Lung (tissue), 12 donors: ENCODE results near the gene TAB3. TPM values are rescaled to one million over a fixed set of nuclear protein-coding genes. Genes with fewer than 3 reads are reported as not detected.

Experiments
- ATAC-seq: fragments of 200-7000 bp; cut with Tn5 transposase; one replicate; pipeline ENCODE4 v1.9.1; 2020; ENCODE audit warnings: moderate number of reproducible peaks; ENCODE audit not compliant: insufficient read depth, low FRiP score
- DNase-seq, 3 donors: peaks; one replicate each; pipeline ENCODE4 v3.0.0-alpha.2; 2013 to 2017
- H3K27ac ChIP-seq, 2 donors: one replicate each; pipeline ENCODE4 v1.5.1; 2013; ENCODE audit warnings: mild to moderate bottlenecking in 2 of 2, moderate library complexity in 2 of 2, control low read depth in 1 of 2, inconsistent platforms in 1 of 2, low read depth in 1 of 2, low read length in 1 of 2
- H3K27me3 ChIP-seq, 3 donors: one replicate each; pipeline ENCODE4 v1.5.1; 2013; ENCODE audit warnings: low read length in 2 of 3; ENCODE audit not compliant: control insufficient read depth in 3 of 3, insufficient read depth in 3 of 3
- H3K36me3 ChIP-seq, 4 donors: one replicate each; pipeline ENCODE4 v1.5.1; 2013; ENCODE audit warnings: low read length in 4 of 4, mild to moderate bottlenecking in 1 of 4, moderate library complexity in 1 of 4; ENCODE audit not compliant: control insufficient read depth in 4 of 4, insufficient read depth in 4 of 4
- H3K4me1 ChIP-seq, 5 donors: one replicate each; pipeline ENCODE4 v1.5.1; 2013; ENCODE audit warnings: low read length in 5 of 5, mild to moderate bottlenecking in 2 of 5, moderate library complexity in 1 of 5; ENCODE audit not compliant: control insufficient read depth in 5 of 5, insufficient read depth in 5 of 5
- H3K4me3 ChIP-seq: one replicate; pipeline ENCODE4 v1.5.1; 2013; ENCODE audit warnings: mild to moderate bottlenecking, control low read depth, moderate library complexity
- H3K9ac ChIP-seq, 2 donors: one replicate each; pipeline ENCODE4 v1.5.1; 2013; ENCODE audit warnings: low read length in 2 of 2, control low read depth in 1 of 2; ENCODE audit not compliant: insufficient read depth in 1 of 2
- H3K9me3 ChIP-seq, 4 donors: one replicate each; pipeline ENCODE4 v1.5.1; 2013; ENCODE audit warnings: low read length in 3 of 4, mild to moderate bottlenecking in 1 of 4, moderate library complexity in 1 of 4; ENCODE audit not compliant: control insufficient read depth in 4 of 4, insufficient read depth in 3 of 4
- WGBS, 2 donors: extraction: QIAGEN DNeasy Blood & Tissue Kit; methylation state at CpG; one replicate each; pipeline ENCODE4 v1.1.7; 2013; 5-methylcytosine and 5-hydroxymethylcytosine counted together
- polyA plus RNA-seq, 2 donors: library from polyadenylated mRNA; stranded (reverse); fragments of 200-250 nt; gene quantifications; one replicate each; pipeline ENCODE4 v1.2.1, GENCODE V29; 2013
- total RNA-seq, 2 donors: library from RNA; depleted of rRNA in 1 of 2; stranded (reverse); fragments of >200 nt in 1 of 2; gene quantifications; one replicate each; pipeline ENCODE4 v1.2.1, GENCODE V29; 2014 to 2021
- TF ChIP-seq, protein P1 (sequence below): IDR thresholded peaks from 2 replicates; pipeline ENCODE4 v1.5.1; 2012; ENCODE audit warnings: mild to moderate bottlenecking; ENCODE audit errors: control extremely low read depth, extremely low read depth
- donor health status: control.
- donor health status: control.
- donor health status: Bipolar disorder and iron deficiency.
- donor health status: healthy.
- donor health status: DM: yes; HTN: yes; CAD: no.

Gene TAB3
- total and polyA plus RNA-seq, 4 donors, result 7.6 to 24.8 (median 13.8) TPM

DNA sequence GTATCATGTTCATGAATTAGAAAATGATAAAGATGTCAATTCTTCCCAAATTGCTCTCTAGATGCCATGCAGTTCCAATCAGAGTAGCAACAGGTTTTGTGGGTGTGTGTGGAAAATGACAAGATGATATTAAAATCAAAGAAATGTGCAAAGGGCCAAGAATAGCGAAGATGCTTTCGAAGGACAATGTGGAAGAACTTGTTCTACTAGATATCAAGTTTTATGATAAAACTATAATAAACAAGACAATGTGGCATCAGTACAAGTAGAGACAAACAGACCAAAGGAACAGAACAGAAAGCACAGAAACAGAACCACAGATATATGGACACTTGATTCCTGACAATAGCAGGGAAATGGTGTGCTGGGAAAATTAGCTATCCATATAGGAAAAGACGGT, 9.0 kb downstream of the TAB3 start:
- H3K27me3 ChIP-seq, result peaks cover 0 to 4% (median 2%) of the 10 kb centered on the region in 3 donors
- ATAC-seq, result no peak
- H3K27ac ChIP-seq, result no peak overlapping the region
- no peaks in the 10 kb centered on the region for H3K36me3 ChIP-seq
- DNase-seq, result no peak
- TF ChIP-seq, protein P1, sequence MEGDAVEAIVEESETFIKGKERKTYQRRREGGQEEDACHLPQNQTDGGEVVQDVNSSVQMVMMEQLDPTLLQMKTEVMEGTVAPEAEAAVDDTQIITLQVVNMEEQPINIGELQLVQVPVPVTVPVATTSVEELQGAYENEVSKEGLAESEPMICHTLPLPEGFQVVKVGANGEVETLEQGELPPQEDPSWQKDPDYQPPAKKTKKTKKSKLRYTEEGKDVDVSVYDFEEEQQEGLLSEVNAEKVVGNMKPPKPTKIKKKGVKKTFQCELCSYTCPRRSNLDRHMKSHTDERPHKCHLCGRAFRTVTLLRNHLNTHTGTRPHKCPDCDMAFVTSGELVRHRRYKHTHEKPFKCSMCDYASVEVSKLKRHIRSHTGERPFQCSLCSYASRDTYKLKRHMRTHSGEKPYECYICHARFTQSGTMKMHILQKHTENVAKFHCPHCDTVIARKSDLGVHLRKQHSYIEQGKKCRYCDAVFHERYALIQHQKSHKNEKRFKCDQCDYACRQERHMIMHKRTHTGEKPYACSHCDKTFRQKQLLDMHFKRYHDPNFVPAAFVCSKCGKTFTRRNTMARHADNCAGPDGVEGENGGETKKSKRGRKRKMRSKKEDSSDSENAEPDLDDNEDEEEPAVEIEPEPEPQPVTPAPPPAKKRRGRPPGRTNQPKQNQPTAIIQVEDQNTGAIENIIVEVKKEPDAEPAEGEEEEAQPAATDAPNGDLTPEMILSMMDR, result no peak
- no peak overlapping the region for H3K9ac ChIP-seq
- WGBS, 2 donors, result 88 to 90% methylated on average over 3 of the region's 3 CpGs
- no peak overlapping the region for H3K4me3 ChIP-seq
- H3K9me3 ChIP-seq, result no peaks in the 10 kb centered on the region
- H3K4me1 ChIP-seq, result peaks cover 0 to 3% (median 0%) of the 10 kb centered on the region in 5 donors

DNA sequence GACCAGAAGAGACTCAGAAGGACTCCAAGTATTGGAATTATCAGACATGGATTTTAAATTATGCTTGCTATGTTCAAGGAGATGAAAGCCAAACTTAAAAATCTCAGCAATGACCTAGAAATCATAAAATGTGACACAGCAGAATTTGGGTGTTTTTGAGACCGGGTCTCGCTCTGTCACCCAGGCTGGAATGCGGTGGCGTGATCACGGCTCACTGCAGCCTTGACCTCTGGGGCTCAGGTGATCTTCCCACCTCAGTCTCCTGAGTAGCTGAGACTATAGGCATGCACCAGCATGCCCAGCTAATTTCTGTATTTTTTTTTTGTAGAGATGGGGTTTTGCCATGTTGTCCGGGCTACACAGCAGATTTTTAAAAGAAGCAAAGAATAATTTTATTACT, 12.7 kb downstream of the TAB3 start:
- Histone ChIP-seq H3K36me3 (peaks cover 0 to 2% (median 0%) of the 10 kb centered on the region in 4 donors), H3K4me3 (no peak overlapping the region), H3K9ac (no peak overlapping the region), H3K9me3 (no peaks in the 10 kb centered on the region), H3K4me1 (peaks cover 0 to 7% (median 2%) of the 10 kb centered on the region in 5 donors), H3K27me3 (peaks cover 0 to 10% (median 4%) of the 10 kb centered on the region in 3 donors), H3K27ac (no peak overlapping the region)
- no peak for ATAC-seq
- TF ChIP-seq, protein P1, result no peak
- DNase-seq, result no peak
- WGBS, 2 donors, result 89 to 92% methylated on average over 6 of the region's 6 CpGs

DNA sequence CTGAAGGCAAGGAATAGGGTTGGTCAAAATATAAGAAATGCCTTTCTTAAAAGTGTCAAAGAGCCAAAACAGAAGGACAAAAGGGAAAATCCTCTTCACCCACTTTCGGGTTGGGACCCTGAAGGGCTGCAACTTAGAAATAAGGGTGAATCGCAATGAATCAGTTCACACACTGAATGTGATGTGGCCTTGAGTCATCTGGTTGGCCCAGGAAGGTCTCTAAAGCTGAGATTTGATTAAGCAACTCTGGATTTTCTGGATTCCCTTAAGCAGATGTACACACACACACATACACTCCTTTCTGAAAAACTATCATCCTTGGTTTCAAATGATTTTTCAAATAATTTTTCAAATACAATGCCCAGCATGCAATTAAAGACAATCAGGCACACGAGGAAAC, 13.1 kb downstream of the TAB3 start:
- Histone ChIP-seq H3K27me3 (peaks cover 0 to 10% (median 4%) of the 10 kb centered on the region in 3 donors), H3K27ac (no peak overlapping the region), H3K9me3 (no peaks in the 10 kb centered on the region), H3K9ac (no peak overlapping the region), H3K4me1 (peaks cover 0 to 7% (median 2%) of the 10 kb centered on the region in 5 donors), H3K4me3 (no peak overlapping the region), H3K36me3 (peaks cover 0 to 2% (median 0%) of the 10 kb centered on the region in 4 donors)
- DNase-seq, result no peak
- no peak for ATAC-seq
- TF ChIP-seq, protein P1, result no peak
- 77 to 79% methylated on average over 3 of the region's 3 CpGs for WGBS, 2 donors

DNA sequence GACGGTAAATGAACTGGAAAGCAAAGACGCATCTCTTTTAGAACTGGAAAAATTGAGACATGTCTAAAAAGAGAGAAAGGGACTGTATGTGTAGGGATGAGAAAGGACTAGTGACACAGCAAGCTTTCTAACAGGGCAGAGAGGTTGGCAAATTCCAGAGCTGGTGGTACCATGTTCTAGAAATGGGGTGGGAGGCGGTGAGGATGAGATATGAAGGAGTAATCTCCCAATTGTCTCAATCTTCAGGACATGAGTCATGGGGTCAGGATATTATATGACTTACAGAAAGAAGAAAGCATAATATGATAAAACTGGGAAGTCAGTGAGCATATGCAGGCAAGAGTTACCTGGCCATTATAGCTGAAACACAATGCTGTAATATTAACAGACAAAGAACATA, 14.2 kb downstream of the TAB3 start:
- TF ChIP-seq, protein P1, result no peak
- ATAC-seq (no peak), DNase-seq (no peak)
- peaks cover 0 to 10% (median 4%) of the 10 kb centered on the region in 3 donors for H3K27me3 ChIP-seq
- no peak overlapping the region for H3K27ac ChIP-seq
- WGBS, 2 donors, result 86 to 100% methylated on average over 3 of the region's 3 CpGs
- peaks cover 0 to 2% (median 0%) of the 10 kb centered on the region in 4 donors for H3K36me3 ChIP-seq
- H3K4me3 ChIP-seq, result no peak overlapping the region
- H3K4me1 ChIP-seq, result peaks cover 0 to 7% (median 2%) of the 10 kb centered on the region in 5 donors
- no peaks in the 10 kb centered on the region for H3K9me3 ChIP-seq
- no peak overlapping the region for H3K9ac ChIP-seq
